Endothelial cell (in vitro differentiated cells): Measurements from ENCODE around the gene FKBP2. TPM values are rescaled to one million over a fixed set of nuclear protein-coding genes. Genes with fewer than 3 reads are reported as not detected.

Source experiments
- DNase-seq: peaks from one replicate; pipeline ENCODE4 v3.0.0; 2021; ENCODE audit warnings: low spot score
- H3K27ac Mint-ChIP-seq: one replicate; pipeline ENCODE4 v1.8.0; 2021; ENCODE audit warnings: mixed read lengths, inconsistent platforms; ENCODE audit not compliant: unreplicated experiment
- H3K27me3 Mint-ChIP-seq: one replicate; pipeline ENCODE4 v1.8.0; 2021; ENCODE audit warnings: mild to moderate bottlenecking, moderate library complexity, mixed read lengths, inconsistent platforms; ENCODE audit not compliant: unreplicated experiment
- H3K36me3 Mint-ChIP-seq: one replicate; pipeline ENCODE4 v1.8.0; 2021; ENCODE audit warnings: mild to moderate bottlenecking, low read depth, mixed read lengths, inconsistent platforms; ENCODE audit not compliant: unreplicated experiment
- H3K4me1 Mint-ChIP-seq: one replicate; pipeline ENCODE4 v1.8.0; 2021; ENCODE audit warnings: mild to moderate bottlenecking, mixed read lengths, inconsistent platforms; ENCODE audit not compliant: unreplicated experiment
- H3K4me3 Mint-ChIP-seq: one replicate; pipeline ENCODE4 v1.8.0; 2021; ENCODE audit warnings: mild to moderate bottlenecking, mixed read lengths, inconsistent platforms; ENCODE audit not compliant: unreplicated experiment
- H3K9me3 Mint-ChIP-seq: one replicate; pipeline ENCODE4 v1.8.0; 2021; ENCODE audit warnings: mixed read lengths, inconsistent platforms; ENCODE audit not compliant: unreplicated experiment
- total RNA-seq: library from RNA; stranded (reverse); fragmentation: NEBNext Ultra II Directional; extraction: Animal tissue kit (Norgen Biotek cat#: 25700); gene quantifications from one replicate; pipeline ENCODE4 v1.2.1, GENCODE V29; 2021; ENCODE audit not compliant: unreplicated experiment
- TF ChIP-seq, protein P1 (sequence below): fragments of 200-600 bp; sonication (generic); IDR thresholded peaks from one replicate; pipeline ENCODE4 v1.5.0; 2021; ENCODE audit warnings: antibody characterized with exemption; ENCODE audit not compliant: unreplicated experiment

Gene FKBP2
- total RNA-seq, 1 donor from 2014 or later = 35.3 TPM

DNA sequence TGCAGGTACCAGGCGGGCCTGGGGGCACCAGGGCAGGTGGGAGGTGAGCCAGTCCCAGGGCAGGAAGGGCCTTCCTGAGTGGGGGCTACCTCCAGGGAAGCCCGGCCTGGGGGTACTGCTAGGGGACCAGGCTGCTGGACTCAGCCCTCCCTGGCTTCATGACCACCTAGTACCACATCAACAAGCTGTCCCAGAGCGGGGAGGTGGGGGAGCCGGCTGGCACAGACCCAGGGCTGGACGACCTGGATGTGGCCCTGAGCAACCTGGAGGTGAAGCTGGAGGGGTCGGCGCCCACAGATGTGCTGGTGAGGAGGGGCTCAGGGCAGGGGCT lies 21.6 kb upstream of the FKBP2 start:
- H3K9me3 Mint-ChIP-seq = no peaks in the 10 kb centered on the region
- H3K27me3 Mint-ChIP-seq = peaks cover 7% of the 10 kb centered on the region
- H3K36me3 Mint-ChIP-seq = peaks cover 5% of the 10 kb centered on the region
- peaks cover 5% of the 10 kb centered on the region for H3K4me1 Mint-ChIP-seq
- H3K4me3 Mint-ChIP-seq = no peak overlapping the region
- no peak for DNase-seq
- H3K27ac Mint-ChIP-seq = no peak overlapping the region
- TF ChIP-seq, protein P1, sequence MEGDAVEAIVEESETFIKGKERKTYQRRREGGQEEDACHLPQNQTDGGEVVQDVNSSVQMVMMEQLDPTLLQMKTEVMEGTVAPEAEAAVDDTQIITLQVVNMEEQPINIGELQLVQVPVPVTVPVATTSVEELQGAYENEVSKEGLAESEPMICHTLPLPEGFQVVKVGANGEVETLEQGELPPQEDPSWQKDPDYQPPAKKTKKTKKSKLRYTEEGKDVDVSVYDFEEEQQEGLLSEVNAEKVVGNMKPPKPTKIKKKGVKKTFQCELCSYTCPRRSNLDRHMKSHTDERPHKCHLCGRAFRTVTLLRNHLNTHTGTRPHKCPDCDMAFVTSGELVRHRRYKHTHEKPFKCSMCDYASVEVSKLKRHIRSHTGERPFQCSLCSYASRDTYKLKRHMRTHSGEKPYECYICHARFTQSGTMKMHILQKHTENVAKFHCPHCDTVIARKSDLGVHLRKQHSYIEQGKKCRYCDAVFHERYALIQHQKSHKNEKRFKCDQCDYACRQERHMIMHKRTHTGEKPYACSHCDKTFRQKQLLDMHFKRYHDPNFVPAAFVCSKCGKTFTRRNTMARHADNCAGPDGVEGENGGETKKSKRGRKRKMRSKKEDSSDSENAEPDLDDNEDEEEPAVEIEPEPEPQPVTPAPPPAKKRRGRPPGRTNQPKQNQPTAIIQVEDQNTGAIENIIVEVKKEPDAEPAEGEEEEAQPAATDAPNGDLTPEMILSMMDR = no peak

DNA sequence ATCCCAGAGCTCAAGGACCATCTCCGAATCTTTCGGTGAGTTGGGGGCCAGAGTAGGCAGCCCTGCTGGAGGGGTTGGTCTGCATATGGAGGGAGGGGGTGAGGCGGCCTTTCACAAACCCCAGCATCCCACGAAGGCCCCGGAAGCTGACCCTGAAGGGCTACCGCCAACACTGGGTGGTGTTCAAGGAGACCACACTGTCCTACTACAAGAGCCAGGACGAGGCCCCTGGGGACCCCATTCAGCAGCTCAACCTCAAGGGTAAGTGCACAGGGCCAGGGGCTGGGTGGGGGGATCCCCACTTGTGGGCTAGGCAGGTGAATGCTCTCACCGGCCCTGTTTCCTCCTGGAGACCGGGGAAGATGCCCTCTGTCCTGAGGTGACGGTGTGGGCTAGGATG lies 21.1 kb upstream of the FKBP2 start:
- Mint-ChIP-seq H3K9me3 (no peaks in the 10 kb centered on the region), H3K4me3 (no peak overlapping the region), H3K27me3 (peaks cover 7% of the 10 kb centered on the region), H3K4me1 (peaks cover 5% of the 10 kb centered on the region), H3K27ac (no peak overlapping the region), H3K36me3 (peaks cover 5% of the 10 kb centered on the region)
- TF ChIP-seq, protein P1 = no peak
- no peak for DNase-seq

DNA sequence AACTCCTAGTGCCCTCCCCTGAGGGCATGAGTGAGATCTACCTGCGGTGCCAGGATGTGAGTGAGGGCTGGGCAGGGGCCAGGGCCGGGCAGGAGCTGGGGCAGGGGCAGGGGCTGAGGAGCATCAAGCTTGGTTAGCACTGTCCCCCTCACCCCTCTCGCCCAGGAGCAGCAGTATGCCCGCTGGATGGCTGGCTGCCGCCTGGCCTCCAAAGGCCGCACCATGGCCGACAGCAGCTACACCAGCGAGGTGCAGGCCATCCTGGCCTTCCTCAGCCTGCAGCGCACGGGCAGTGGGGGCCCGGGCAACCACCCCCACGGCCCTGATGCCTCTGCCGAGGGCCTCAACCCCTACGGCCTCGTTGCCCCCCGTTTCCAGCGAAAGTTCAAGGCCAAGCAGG lies 20.6 kb upstream of the FKBP2 start:
- Mint-ChIP-seq H3K4me1 (peaks cover 5% of the 10 kb centered on the region), H3K27ac (no peak overlapping the region), H3K36me3 (peaks cover 5% of the 10 kb centered on the region), H3K27me3 (peaks cover 7% of the 10 kb centered on the region), H3K9me3 (no peaks in the 10 kb centered on the region), H3K4me3 (no peak overlapping the region)
- TF ChIP-seq, protein P1 = no peak
- no peak for DNase-seq

DNA sequence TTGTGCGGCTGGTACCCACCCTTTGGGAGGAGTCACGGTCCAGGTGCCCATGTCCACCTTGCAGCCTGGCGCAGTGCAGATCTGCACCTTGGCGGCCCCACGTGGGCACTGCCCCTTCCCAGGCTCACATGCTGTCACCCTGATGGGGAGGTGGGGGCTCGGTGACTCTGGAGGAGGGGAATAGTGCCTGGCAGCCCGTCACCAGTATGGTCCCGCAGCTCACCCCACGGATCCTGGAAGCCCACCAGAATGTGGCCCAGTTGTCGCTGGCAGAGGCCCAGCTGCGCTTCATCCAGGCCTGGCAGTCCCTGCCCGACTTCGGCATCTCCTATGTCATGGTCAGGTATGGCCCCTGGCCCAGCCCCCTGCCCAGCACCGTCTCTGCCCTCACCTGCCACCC lies 20.1 kb upstream of the FKBP2 start:
- Mint-ChIP-seq H3K4me3 (no peak overlapping the region), H3K27me3 (peaks cover 7% of the 10 kb centered on the region), H3K9me3 (no peaks in the 10 kb centered on the region), H3K36me3 (peaks cover 5% of the 10 kb centered on the region), H3K4me1 (peaks cover 5% of the 10 kb centered on the region), H3K27ac (no peak overlapping the region)
- DNase-seq = no peak
- TF ChIP-seq, protein P1 = no peak

DNA sequence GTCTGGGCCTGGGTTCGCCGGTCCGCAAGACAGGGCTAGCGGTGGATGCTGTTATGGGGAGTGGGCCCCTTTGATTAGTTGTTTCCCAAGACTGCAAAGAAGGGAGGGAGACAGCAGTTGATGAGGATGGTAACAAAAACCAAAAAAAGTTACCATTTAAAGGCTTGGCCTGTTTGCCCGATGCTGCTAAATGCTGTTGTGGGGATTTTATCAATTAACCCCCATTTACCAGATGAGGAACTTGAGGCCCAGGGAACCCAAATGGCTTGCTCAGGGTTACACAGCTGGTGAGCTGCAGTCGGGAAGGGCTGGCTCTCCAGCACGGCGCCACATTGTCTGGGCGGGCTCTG lies 18.3 kb upstream of the FKBP2 start:
- Mint-ChIP-seq H3K27me3 (peaks cover 8% of the 10 kb centered on the region), H3K4me3 (no peak overlapping the region), H3K36me3 (peaks cover 5% of the 10 kb centered on the region), H3K4me1 (peaks cover 7% of the 10 kb centered on the region), H3K9me3 (no peaks in the 10 kb centered on the region), H3K27ac (no peak overlapping the region)
- TF ChIP-seq, protein P1 = no peak
- no peak for DNase-seq
